NB4 (cell line): ENCODE measurements around the gene AUH.

Experiments
- POLR2A ChIP-seq: IDR thresholded peaks from 2 replicates; pipeline ENCODE4 v1.6.1; 2011; ENCODE audit warnings: mild to moderate bottlenecking; ENCODE audit not compliant: insufficient read length; ENCODE audit errors: extremely low read depth
- TF ChIP-seq, protein P1 (sequence below): IDR thresholded peaks from one replicate; pipeline ENCODE4 v1.5.1; 2012; ENCODE audit warnings: low read depth, low read length
- TF ChIP-seq, protein P2 (sequence below): IDR thresholded peaks from 2 replicates; pipeline ENCODE4 v1.6.1; 2011; ENCODE audit warnings: low read depth, low read length

DNA sequence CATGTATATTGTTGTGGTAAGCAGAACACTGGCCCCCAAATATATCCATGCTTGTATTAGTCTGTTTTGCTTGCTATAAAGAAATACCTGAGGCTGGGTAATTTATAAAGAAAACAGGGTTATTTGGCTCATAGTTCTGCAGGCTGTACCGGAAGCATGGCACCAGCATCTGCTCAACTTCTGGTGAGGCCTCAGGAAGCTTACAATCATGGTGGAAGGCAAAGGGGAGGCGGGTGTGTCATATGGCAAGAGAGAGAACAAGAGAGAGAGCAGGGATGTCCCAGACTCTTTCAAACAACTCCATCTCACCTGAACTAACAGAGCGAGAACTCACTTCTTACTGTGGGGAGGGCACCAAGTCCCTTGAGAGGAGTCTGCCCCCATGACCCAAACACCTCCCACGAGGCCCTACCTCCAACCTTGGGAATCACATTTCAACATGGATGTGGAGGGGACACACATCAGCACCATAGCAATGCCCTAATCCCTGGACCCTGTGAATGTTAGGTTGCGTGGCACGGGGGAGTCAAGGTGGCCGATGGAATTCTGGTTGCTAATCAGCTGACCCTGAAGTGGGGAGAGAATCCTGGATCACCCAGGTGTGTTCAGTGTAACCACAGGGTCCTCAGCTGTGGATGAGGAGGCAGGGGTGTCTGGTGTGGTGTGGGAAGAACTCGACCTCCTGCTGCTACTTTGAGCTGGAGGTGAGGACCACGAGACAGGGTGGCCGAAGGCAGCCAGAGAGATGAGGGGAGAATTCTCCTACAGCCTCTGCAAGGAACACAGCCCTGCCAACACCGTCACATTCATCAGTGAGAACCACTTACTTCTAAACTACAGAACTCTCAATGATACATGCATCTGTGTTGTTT lies 172.8 kb downstream of the AUH start:
- TF ChIP-seq, protein P1, sequence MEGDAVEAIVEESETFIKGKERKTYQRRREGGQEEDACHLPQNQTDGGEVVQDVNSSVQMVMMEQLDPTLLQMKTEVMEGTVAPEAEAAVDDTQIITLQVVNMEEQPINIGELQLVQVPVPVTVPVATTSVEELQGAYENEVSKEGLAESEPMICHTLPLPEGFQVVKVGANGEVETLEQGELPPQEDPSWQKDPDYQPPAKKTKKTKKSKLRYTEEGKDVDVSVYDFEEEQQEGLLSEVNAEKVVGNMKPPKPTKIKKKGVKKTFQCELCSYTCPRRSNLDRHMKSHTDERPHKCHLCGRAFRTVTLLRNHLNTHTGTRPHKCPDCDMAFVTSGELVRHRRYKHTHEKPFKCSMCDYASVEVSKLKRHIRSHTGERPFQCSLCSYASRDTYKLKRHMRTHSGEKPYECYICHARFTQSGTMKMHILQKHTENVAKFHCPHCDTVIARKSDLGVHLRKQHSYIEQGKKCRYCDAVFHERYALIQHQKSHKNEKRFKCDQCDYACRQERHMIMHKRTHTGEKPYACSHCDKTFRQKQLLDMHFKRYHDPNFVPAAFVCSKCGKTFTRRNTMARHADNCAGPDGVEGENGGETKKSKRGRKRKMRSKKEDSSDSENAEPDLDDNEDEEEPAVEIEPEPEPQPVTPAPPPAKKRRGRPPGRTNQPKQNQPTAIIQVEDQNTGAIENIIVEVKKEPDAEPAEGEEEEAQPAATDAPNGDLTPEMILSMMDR: no peak
- no peak for TF ChIP-seq POLR2A
- TF ChIP-seq, protein P2, sequence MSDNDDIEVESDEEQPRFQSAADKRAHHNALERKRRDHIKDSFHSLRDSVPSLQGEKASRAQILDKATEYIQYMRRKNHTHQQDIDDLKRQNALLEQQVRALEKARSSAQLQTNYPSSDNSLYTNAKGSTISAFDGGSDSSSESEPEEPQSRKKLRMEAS: no peak
